Gastrocnemius medialis (tissue), 4 donors: ENCODE data around the gene RRM2. TPM values are rescaled to one million over a fixed set of nuclear protein-coding genes. Genes with fewer than 3 reads are reported as not detected.
A peak's percentile ranks its signal among the peaks of the same experiment; 100 is the strongest.

Experiments used
- ATAC-seq, 2 donors: fragments of 150-250 bp; one replicate each; pipeline ENCODE4 v1.9.1; 2016
- DNase-seq, 2 donors: peaks; one replicate each; pipeline ENCODE4 v3.0.0-alpha.2; 2019
- H3K27ac ChIP-seq, 4 donors: fragments of 200-600 bp; sonication (generic); 1 replicate in 1 of 4; 2 replicates in 3 of 4; pipeline ENCODE4 v1.5.1; 2016 to 2018; ENCODE audit warnings: mild to moderate bottlenecking in 2 of 4, moderate library complexity in 1 of 4
- H3K27me3 ChIP-seq, 3 donors: fragments of 200-600 bp; sonication (generic) in 2 of 3; 1 replicate in 1 of 3; 2 replicates in 2 of 3; pipeline versions ENCODE4 v1.5.1 to v1.6.0; 2016 to 2019; ENCODE audit warnings: mild to moderate bottlenecking in 1 of 3, moderate library complexity in 1 of 3
- H3K36me3 ChIP-seq, 2 donors: fragments of 200-600 bp; sonication (generic) in 1 of 2; one replicate each; pipeline ENCODE4 v1.5.1; 2017 to 2018
- H3K4me1 ChIP-seq, 2 donors: fragments of 200-600 bp; sonication (generic) in 1 of 2; one replicate each; pipeline ENCODE4 v1.5.1; 2016 to 2017; ENCODE audit warnings: mild to moderate bottlenecking in 2 of 2
- H3K4me3 ChIP-seq, 4 donors: fragments of 200-600 bp; sonication (generic) in 3 of 4; 1 replicate in 1 of 4; 2 replicates in 3 of 4; pipeline ENCODE4 v1.5.1; 2016 to 2019; ENCODE audit warnings: mild to moderate bottlenecking in 2 of 4
- H3K9me3 ChIP-seq, 3 donors: fragments of 200-600 bp; sonication (generic) in 2 of 3; 1 replicate in 1 of 3; 2 replicates in 2 of 3; pipeline ENCODE4 v1.5.1; 2016 to 2019
- POLR2A ChIP-seq, 2 donors: fragments of 450-650 bp; IDR thresholded peaks; one replicate each; pipeline ENCODE4 v1.6.1; 2017; ENCODE audit warnings: antibody characterized with exemption in 2 of 2, mild to moderate bottlenecking in 2 of 2, moderate library complexity in 2 of 2
- in situ Hi-C, 4 donors: fragments of 200-750 bp; cut with MboI; loops; one replicate each; pipeline versions ENCODE4 v1.15.0 to v1.8.0; 2017; ENCODE audit warnings: low sequenced_read_pairs in 4 of 4
- intact Hi-C: fragments of 100-400 bp; cut with DNase I; formaldehyde crosslinking; loops from one replicate; pipeline ENCODE4 v1.15.1; 2023; ENCODE audit warnings: low total_unique reads
- total RNA-seq, 4 donors: library from RNA; depleted of rRNA; stranded (reverse); fragments of >200 nt; gene quantifications; one replicate each; pipeline versions ENCODE4 v1.1.0 to v1.2.3, GENCODE V29; 2016
- TF ChIP-seq, protein P1 (sequence below), 5 experiments: fragments of 450-650 bp in 3 of 5; fragments of 200-600 bp in 2 of 5; sonication (generic) in 2 of 5; IDR thresholded peaks in 4 of 5; conservative IDR thresholded peaks in 1 of 5; 1 replicate in 4 of 5; 2 replicates in 1 of 5; pipeline ENCODE4 v1.5.1; 2016 to 2019; ENCODE audit warnings: antibody characterized with exemption in 5 of 5, mild to moderate bottlenecking in 3 of 5, moderate library complexity in 3 of 5

RRM2 gene
- total RNA-seq, 4 donors from 2014 or later: 2.0 TPM; not detected in 3

DNA sequence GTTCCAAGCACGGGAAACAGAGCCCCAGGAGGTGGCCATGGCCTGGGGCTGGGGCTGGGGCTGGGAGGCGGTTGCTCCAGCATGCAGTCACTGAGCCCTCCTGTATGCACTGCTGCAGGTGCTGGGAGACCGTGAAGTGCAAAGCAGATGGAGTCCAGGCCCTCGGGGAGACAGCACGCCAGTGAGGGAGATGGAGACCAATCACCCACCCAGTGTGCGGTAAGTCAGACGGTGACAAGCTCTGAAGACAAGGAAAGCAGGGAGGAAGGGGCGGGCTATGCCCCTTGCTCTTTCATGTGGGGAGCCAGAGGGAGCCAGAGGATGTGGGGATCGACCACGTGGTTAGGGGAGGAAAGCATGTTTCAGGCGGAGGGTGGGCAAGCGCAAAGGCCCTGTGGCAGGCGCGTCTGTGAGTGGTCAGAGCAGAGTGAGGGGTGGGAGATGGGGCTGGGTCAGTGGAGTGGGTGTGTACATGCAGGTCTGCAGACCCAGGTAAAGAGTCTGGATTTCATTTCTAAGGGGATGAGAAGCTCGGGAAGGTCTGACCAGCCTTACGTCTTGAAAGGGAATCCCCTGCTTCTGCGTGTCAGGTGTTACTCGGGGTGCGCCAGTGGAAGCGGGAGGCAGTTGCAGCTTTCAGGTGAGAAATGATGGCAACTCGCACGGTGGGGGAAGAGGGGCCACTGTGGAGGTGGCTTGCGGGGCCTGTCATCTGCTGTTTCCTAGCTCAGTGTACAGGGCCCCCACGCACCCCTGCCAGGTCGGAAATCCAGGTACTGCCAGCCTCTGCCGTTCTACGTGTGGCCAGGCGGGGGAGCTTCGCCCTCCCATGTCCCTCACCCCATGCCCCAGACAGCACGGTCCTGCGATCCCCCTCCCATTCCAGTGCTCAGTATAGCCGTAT is 19.4 kb downstream of the RRM2 start:
- DNase-seq (no peak), ATAC-seq (no peak)
- Histone ChIP-seq H3K4me3 (no peak overlapping the region), H3K27ac (no peak overlapping the region), H3K4me1 (peaks cover 0 to 7% of the 10 kb centered on the region in 2 donors), H3K27me3 (no peaks in the 10 kb centered on the region), H3K36me3 (no peaks in the 10 kb centered on the region), H3K9me3 (no peaks in the 10 kb centered on the region)
- intact Hi-C loops: loop anchor here (5.0 kb wide), 1 partner anchor 265 kb away; no protein-coding TSS in a partner anchor
- in situ Hi-C loops: loop anchor here in 3 of 4 donors (25.0 kb wide), 1 partner anchor 520 kb away; no protein-coding TSS in a partner anchor
- no peak for TF ChIP-seq POLR2A (IDR thresholded peaks at IDR 0.05)
- TF ChIP-seq, protein P1, sequence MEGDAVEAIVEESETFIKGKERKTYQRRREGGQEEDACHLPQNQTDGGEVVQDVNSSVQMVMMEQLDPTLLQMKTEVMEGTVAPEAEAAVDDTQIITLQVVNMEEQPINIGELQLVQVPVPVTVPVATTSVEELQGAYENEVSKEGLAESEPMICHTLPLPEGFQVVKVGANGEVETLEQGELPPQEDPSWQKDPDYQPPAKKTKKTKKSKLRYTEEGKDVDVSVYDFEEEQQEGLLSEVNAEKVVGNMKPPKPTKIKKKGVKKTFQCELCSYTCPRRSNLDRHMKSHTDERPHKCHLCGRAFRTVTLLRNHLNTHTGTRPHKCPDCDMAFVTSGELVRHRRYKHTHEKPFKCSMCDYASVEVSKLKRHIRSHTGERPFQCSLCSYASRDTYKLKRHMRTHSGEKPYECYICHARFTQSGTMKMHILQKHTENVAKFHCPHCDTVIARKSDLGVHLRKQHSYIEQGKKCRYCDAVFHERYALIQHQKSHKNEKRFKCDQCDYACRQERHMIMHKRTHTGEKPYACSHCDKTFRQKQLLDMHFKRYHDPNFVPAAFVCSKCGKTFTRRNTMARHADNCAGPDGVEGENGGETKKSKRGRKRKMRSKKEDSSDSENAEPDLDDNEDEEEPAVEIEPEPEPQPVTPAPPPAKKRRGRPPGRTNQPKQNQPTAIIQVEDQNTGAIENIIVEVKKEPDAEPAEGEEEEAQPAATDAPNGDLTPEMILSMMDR (IDR thresholded peaks at IDR 0.05 in 4 of 5, conservative IDR thresholded peaks at IDR 0.05 in 1 of 5): peak in 3 of 5 experiments; percentile 31 to 34 (median 31)

DNA sequence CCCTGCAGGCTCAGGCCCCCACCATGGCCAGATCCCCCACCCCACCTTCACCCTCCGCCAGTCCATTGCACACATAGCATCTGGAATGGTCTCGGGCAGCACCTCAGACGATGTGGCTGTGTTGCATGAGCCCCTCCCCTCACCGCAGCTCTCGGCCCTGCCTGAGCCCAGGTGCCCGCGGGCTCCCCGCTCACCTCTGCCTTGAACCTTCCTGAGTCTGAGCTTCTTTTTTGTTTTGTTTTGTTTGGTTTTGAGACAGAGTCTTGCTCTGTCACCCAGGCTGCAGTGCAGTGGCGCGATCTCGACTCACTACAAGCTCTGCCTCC is 20.1 kb downstream of the RRM2 start:
- in situ Hi-C loops: loop anchor here in 3 of 4 donors (25.0 kb wide), 1 partner anchor 520 kb away; no protein-coding TSS in a partner anchor
- intact Hi-C loops: loop anchor here (5.0 kb wide), 1 partner anchor 265 kb away; no protein-coding TSS in a partner anchor

DNA sequence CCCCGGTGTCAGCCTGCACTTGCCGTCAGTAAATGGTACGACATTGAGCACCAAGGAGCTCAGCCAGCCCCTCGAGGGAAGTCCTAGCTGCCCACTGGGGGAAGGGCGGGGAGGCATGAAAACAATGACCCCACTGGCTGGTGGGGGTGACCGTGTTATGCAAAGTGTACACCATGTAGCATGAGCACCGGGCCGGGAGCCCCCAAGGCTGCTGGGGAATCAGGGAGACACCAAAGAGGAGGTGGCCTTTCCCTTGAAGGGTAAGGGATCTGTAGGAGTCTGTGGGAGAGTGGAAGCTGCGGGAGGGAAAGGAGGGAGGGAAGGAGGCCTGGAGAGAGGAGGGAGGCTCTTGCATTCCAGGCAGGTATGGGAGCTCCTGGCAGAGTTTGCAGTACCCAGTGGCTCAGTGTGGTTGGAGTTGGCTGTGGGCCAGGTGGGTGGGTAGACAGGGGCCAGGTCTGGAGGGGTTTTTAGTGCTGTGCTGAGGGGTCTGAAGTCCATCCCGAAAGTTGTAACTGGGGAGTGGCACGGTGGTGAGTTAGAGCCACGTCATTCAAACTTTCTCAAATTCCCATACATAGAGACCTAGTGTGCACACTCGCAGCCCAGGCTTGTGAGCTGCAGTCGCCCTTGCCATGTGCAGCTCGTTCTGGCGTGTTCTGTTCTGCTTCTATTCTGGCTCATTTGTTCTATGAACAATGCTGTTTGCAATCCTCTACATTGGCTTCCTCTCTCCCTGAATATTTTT is 22.4 kb downstream of the RRM2 start:
- in situ Hi-C loops: loop anchor here in 3 of 4 donors (25.0 kb wide), 1 partner anchor 517 kb away; no protein-coding TSS in a partner anchor
- H3K36me3 ChIP-seq: no peaks in the 10 kb centered on the region
- intact Hi-C loops: loop anchor here (5.0 kb wide), 1 partner anchor 262 kb away; no protein-coding TSS in a partner anchor
- DNase-seq (no peak), ATAC-seq (peak; percentile 30 to 58)
- H3K9me3 ChIP-seq: no peaks in the 10 kb centered on the region
- peaks cover 0 to 7% of the 10 kb centered on the region in 2 donors for H3K4me1 ChIP-seq
- no peak overlapping the region for H3K4me3 ChIP-seq
- H3K27me3 ChIP-seq: no peaks in the 10 kb centered on the region
- TF ChIP-seq POLR2A (IDR thresholded peaks at IDR 0.05): no peak
- TF ChIP-seq, protein P1 (IDR thresholded peaks at IDR 0.05 in 4 of 5, conservative IDR thresholded peaks at IDR 0.05 in 1 of 5): no peak
- no peak overlapping the region for H3K27ac ChIP-seq

More for the DNA sequence above, 20.1 kb downstream of the RRM2 start:
- Histone ChIP-seq H3K9me3 (no peaks in the 10 kb centered on the region), H3K4me3 (no peak overlapping the region), H3K27ac (no peak overlapping the region), H3K36me3 (no peaks in the 10 kb centered on the region), H3K27me3 (no peaks in the 10 kb centered on the region), H3K4me1 (peaks cover 0 to 7% of the 10 kb centered on the region in 2 donors)
- no peak for ATAC-seq
- no peak for TF ChIP-seq POLR2A (IDR thresholded peaks at IDR 0.05)
- TF ChIP-seq, protein P1 (IDR thresholded peaks at IDR 0.05 in 4 of 5, conservative IDR thresholded peaks at IDR 0.05 in 1 of 5): no peak
- no peak for DNase-seq

DNA sequence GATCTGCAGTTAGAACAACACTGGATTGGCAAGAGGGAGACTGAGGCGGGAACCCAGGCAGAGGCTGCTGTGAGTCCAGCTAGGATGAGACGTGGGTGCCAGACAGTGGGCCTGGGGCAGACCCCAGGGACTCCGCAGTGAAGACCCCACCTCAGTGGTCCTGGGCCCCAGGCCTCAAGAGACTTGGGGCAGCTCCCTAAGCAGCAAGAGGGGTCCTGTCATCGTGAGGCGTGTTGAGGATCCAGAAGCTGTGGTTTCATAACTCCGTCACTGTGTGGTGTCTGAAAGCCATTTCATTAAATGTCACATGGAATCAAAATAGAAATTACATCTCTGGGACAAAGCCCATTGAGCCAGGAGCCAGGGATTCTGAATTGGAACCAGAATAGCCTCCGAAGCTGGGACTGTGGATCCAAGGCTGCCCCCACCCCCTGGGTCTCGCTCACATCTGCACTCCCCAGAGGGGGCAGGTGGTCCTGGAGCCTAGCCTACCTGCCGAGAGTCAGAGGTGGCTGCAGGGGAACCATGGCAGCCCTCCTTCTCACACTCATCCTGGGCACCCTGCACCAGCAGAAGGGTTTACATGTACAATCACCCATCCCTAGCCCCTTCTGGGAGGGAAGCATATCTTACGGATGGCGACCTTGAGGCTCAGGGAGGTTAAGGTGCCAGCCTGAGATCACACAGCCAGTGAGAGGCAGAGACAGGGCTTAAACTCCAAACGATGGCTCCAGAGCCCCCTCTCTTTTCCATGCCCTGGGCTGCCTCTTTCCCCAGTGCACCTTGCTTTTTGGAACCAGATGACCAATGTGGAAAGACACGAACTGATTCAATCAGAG is 23.2 kb downstream of the RRM2 start:
- peaks cover 0 to 7% of the 10 kb centered on the region in 2 donors for H3K4me1 ChIP-seq
- H3K27me3 ChIP-seq: no peaks in the 10 kb centered on the region
- intact Hi-C loops (no loop called here), in situ Hi-C loops (loop anchor here in 3 of 4 donors (25.0 kb wide), 1 partner anchor 517 kb away; no protein-coding TSS in a partner anchor)
- no peaks in the 10 kb centered on the region for H3K36me3 ChIP-seq
- no peak overlapping the region for H3K27ac ChIP-seq
- ATAC-seq (peak in 1 of 2 donors; percentile 58), DNase-seq (no peak)
- H3K4me3 ChIP-seq: no peak overlapping the region
- H3K9me3 ChIP-seq: no peaks in the 10 kb centered on the region
- no peak for TF ChIP-seq POLR2A (IDR thresholded peaks at IDR 0.05)
- TF ChIP-seq, protein P1 (IDR thresholded peaks at IDR 0.05 in 4 of 5, conservative IDR thresholded peaks at IDR 0.05 in 1 of 5): no peak
